Adipocyte (in vitro differentiated cells): Measurements from ENCODE around the gene HBB.

Source experiments
- DNase-seq: peaks from one replicate; pipeline ENCODE4 v3.0.0-alpha.2; 2015; ENCODE audit warnings: low read depth
- H3K27me3 ChIP-seq: replicated peaks from 2 replicates; pipeline ENCODE4 v1.7.0; 2013; ENCODE audit warnings: mild to moderate bottlenecking, low read length, moderate library complexity; ENCODE audit not compliant: control insufficient read depth, insufficient read depth
- H3K36me3 ChIP-seq: 2 replicates; pipeline ENCODE4 v1.7.0; 2013; ENCODE audit warnings: low read length, mild to moderate bottlenecking, moderate library complexity; ENCODE audit not compliant: control insufficient read depth, insufficient read depth, severe bottlenecking
- H3K4me1 ChIP-seq: 2 replicates; pipeline ENCODE4 v1.7.0; 2013; ENCODE audit warnings: mild to moderate bottlenecking, low read length, moderate library complexity; ENCODE audit not compliant: control insufficient read depth, insufficient read depth
- H3K4me3 ChIP-seq: 2 replicates; pipeline ENCODE4 v1.7.0; 2013; ENCODE audit warnings: mild to moderate bottlenecking, low read length, moderate library complexity
- H3K9ac ChIP-seq: 2 replicates; pipeline ENCODE4 v1.7.0; 2013; ENCODE audit warnings: mild to moderate bottlenecking, low read length, moderate library complexity
- H3K9me3 ChIP-seq: 2 replicates; pipeline ENCODE4 v1.7.0; 2013; ENCODE audit warnings: mild to moderate bottlenecking, low read length, moderate library complexity; ENCODE audit not compliant: control insufficient read depth

HBB gene

DNA sequence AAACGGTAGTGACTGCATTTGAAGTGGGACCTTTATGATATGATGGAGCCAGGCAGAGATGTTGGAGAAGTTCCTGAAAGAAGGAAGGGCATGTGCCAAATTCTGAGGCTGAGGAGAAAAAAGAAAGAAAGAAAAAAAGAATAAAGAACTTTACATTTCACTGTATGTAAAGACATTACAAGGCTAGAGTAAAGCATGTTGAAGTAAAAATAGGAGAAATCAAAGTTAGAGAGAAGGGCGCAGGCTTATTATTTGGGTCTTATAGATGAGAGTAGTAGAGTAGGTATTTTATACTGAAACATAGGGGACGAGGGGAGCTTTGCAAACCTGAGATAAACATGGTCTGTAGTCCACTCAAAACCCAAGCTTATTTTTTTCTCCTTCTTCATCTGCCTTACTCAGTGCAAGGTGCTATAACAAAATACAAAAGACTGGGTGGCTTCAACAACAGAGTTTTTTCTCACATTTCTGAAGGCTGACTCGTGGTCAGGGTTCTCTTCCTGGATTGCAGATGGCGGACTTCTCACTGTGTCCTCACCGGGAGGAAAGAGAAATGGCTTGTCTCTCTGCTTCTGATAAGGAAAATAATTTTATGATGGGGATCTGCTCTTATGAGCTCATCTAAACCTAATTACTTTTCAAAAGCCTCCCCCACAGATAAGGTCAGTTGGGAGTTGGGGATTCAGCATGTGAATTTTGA, 20.1 kb upstream of the HBB start:
- DNase-seq, result no peak
- Histone ChIP-seq H3K9me3 (no peaks in the 10 kb centered on the region), H3K4me3 (no peak overlapping the region), H3K9ac (no peak overlapping the region), H3K4me1 (no peaks in the 10 kb centered on the region), H3K27me3 (peaks cover 6% of the 10 kb centered on the region), H3K36me3 (no peaks in the 10 kb centered on the region)

DNA sequence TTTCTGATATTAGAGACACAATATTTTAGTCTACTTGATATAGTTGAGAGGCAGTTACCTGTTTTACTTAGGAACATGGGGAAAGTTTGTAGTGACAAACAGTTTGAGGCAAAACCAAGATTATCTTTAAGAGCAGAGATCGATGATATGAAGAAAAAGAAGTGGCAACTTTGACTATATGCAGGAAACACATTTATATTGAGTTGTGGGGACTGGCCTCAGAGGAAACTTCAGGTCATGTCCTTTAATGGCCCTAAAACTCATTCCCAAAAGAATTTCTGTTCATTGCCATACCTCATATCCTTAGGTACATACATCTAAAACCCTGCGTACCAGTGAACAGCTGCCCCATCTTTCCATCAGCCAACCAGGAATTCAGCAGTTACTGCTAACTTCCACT, 18.3 kb upstream of the HBB start:
- no peaks in the 10 kb centered on the region for H3K9me3 ChIP-seq
- H3K9ac ChIP-seq, result no peak overlapping the region
- no peak overlapping the region for H3K4me3 ChIP-seq
- no peaks in the 10 kb centered on the region for H3K36me3 ChIP-seq
- peaks cover 5% of the 10 kb centered on the region for H3K27me3 ChIP-seq
- DNase-seq, result no peak
- H3K4me1 ChIP-seq, result no peaks in the 10 kb centered on the region

DNA sequence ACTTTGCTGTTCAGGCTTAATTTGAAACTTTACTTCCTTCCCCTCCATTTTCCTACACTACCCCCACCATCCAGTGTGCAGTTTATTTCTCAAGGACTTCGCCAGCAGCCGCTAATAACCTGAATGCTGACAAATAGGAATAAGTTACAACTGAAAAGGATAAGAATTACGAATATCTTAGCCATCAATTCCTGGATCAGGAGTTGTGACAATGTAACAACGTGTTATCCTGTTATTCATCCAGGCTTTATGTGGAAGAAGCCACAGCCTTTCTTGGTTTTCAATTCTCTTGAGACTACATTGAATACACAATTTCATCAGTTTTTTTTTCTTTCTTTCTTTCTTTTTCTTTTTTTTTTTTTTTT, 16.9 kb upstream of the HBB start:
- peaks cover 5% of the 10 kb centered on the region for H3K27me3 ChIP-seq
- no peaks in the 10 kb centered on the region for H3K4me1 ChIP-seq
- H3K36me3 ChIP-seq, result no peaks in the 10 kb centered on the region
- H3K9ac ChIP-seq, result no peak overlapping the region
- no peak for DNase-seq
- no peak overlapping the region for H3K4me3 ChIP-seq
- H3K9me3 ChIP-seq, result no peaks in the 10 kb centered on the region

DNA sequence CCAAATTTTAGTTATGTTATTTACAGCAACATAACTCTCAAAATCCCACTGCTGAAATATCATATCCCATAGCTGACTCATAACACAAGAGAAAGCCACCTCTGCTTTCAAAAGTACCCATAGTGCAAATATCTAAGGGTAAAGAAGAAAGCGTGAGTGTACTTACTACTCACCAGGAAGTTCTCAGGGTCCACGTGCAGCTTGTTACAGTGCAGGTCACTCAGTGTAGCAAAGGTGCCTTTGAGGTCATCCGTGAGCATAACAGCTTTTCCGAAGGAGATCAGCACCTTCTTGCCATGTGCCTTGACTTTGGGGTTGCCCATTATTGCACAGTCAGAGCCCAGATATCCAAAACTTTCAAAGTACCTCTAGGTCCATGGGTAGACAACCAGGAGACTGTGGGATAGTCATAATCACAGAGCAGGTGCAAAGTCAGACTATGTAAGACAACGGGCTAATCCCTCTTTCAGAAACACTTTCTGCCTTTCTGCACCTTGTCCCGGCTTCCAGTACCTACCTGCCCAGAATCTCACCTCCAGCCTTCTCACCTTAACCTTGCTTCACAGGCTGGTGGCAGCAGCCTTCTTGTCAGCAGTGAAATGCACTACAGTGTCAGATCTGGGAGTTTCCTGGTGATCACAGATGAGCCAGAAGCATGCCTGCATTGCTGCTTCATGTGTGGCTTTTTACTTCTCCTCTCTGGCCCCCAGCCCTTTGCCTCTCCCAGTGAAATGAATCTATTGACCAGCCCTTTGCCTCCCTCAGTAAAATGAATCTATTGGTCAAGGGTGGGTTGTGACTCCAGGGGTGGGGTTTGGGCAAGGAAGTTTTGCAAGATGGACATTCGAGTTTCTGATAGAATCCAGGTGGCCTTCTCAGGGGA, 16.3 kb upstream of the HBB start:
- DNase-seq, result peak; percentile 14
- peaks cover 5% of the 10 kb centered on the region for H3K27me3 ChIP-seq
- no peaks in the 10 kb centered on the region for H3K4me1 ChIP-seq
- no peak overlapping the region for H3K4me3 ChIP-seq
- no peaks in the 10 kb centered on the region for H3K36me3 ChIP-seq
- H3K9me3 ChIP-seq, result no peaks in the 10 kb centered on the region
- H3K9ac ChIP-seq, result no peak overlapping the region

DNA sequence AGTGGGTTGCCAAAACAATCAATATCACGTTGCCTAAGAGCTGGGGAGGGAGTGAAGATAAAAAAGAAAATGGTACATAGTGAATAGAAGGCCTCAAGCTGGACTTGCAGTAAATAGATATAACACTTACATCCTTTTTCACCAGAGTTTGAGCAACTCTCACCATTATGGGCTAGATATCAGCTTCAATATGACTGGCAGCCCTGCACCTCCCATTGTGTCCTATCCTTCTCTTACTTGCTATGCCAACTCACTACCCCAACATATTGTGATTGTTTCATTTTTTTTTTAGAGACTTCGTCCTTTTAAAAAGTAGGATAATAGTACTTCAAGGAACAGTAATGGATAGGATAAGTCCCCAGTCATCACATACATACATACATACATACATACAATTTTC, 15.3 kb upstream of the HBB start:
- no peaks in the 10 kb centered on the region for H3K36me3 ChIP-seq
- no peak for DNase-seq
- H3K9ac ChIP-seq, result no peak overlapping the region
- H3K9me3 ChIP-seq, result no peaks in the 10 kb centered on the region
- H3K4me3 ChIP-seq, result no peak overlapping the region
- H3K4me1 ChIP-seq, result no peaks in the 10 kb centered on the region
- H3K27me3 ChIP-seq, result peaks cover 5% of the 10 kb centered on the region

DNA sequence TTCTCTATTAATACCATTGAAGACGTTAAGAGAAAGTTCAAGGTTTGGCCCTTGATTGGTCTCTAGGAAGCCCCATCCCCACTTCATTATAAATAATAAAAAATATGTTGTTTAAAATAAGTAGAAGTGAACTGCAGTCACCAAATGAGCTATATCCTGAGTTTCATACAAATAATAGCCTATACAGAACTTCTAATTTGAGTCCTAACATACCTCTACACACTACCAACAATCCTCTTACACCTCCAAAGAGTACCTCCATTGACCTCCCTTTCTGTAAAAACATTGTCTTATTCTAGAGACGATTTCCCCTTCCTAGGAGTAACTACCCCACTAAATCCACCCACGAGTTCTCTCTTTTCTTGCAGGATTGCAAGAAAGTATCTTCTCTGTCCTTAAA, 14.6 kb upstream of the HBB start:
- Histone ChIP-seq H3K36me3 (no peaks in the 10 kb centered on the region), H3K9me3 (no peaks in the 10 kb centered on the region), H3K4me3 (no peak overlapping the region), H3K9ac (no peak overlapping the region), H3K27me3 (peaks cover 5% of the 10 kb centered on the region), H3K4me1 (no peaks in the 10 kb centered on the region)
- DNase-seq, result no peak

DNA sequence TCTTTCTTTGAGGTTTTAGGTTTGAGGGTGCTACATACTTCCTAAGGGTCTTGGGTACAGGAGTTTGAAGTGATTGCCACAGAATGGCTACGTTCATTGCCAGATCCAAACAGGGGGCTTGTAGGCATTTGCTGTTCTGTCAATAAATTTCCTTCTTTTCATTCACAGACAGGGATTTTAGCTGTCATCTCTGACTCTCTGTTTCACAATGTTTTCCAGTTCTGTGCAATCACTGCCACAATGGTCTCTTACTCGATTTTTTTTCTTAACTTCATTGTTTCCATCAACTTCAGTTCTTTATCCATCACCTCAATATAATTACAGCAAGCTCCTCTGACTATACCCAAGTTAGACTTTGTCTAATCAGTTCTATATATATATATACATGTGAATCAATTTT, 13.6 kb upstream of the HBB start:
- Histone ChIP-seq H3K9ac (no peak overlapping the region), H3K4me3 (no peak overlapping the region), H3K27me3 (peaks cover 5% of the 10 kb centered on the region), H3K4me1 (no peaks in the 10 kb centered on the region), H3K9me3 (no peaks in the 10 kb centered on the region), H3K36me3 (no peaks in the 10 kb centered on the region)
- DNase-seq, result no peak

DNA sequence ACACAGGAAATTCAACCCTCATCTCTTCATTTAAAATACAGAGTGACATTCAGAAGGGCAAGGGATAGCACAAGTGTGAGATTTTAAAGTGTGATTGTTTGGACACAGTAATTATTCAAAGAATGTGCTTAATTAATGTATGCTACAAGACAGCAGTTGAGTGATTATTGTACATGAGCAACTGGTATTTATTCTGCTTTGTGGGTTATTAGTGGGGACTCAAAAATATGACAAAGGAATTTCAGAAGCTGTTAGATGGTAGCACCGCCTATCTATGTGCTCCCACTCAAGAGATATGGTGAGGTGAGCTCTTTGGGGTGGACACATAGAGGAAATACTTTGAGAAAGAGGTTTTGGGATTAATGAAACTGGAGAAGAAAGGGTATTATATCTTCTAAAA, 13.2 kb upstream of the HBB start:
- peaks cover 5% of the 10 kb centered on the region for H3K27me3 ChIP-seq
- no peak overlapping the region for H3K9ac ChIP-seq
- no peaks in the 10 kb centered on the region for H3K36me3 ChIP-seq
- H3K4me1 ChIP-seq, result no peaks in the 10 kb centered on the region
- no peaks in the 10 kb centered on the region for H3K9me3 ChIP-seq
- no peak overlapping the region for H3K4me3 ChIP-seq
- DNase-seq, result no peak

DNA sequence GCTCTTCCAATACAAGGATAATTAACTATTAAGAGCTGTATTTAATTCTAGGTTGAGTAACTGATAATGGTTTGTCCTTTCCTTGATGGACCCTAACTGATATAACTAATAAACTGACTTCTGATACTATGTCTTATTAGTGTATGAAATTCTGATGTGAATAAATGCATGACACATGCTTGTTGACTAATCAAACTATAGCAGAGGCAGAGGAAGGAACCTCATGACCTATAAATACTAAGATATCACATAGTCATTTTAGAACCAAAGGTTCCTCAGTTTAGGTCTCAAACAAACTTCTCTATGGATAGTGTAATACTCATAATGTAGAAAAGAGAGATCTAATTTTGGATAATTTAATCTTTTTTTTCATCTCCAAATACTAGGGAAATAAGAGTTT, 12.2 kb upstream of the HBB start:
- Histone ChIP-seq H3K4me1 (no peaks in the 10 kb centered on the region), H3K9me3 (no peaks in the 10 kb centered on the region)
- DNase-seq, result no peak

DNA sequence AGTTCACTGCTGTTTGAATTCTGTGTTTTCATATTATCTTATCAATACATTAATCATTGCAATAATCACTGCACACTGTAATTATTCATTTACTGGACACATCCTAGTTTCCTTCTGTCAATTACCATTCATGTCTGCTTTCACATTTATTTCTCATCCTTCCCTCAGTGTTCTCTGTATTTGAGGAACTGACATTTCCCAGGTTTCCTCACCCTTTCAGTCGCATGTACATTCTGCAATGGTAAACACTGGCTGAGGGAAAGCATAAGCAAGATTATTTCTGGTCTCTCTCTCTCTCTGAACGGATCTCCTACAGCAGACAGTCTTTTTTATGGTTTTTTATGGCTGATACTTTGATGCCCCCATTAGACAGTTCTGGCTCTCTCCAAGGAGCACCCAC, 11.6 kb upstream of the HBB start:
- H3K27me3 ChIP-seq, result no peaks in the 10 kb centered on the region
- DNase-seq, result no peak

More for the DNA sequence above, 12.2 kb upstream of the HBB start:
- no peak overlapping the region for H3K9ac ChIP-seq
- no peak overlapping the region for H3K4me3 ChIP-seq
- H3K36me3 ChIP-seq, result no peaks in the 10 kb centered on the region
- H3K27me3 ChIP-seq, result no peaks in the 10 kb centered on the region

DNA sequence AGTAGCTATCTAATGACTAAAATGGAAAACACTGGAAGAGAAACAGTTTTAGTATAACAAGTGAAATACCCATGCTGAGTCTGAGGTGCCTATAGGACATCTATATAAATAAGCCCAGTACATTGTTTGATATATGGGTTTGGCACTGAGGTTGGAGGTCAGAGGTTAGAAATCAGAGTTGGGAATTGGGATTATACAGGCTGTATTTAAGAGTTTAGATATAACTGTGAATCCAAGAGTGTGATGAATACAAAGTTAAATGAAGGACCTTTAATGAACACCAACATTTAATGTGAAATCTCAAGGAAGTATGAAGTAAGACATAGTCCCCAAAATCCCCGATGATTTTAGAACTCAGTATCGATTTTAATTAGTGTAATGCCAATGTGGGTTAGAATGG, 10.5 kb upstream of the HBB start:
- DNase-seq, result no peak
- no peaks in the 10 kb centered on the region for H3K4me1 ChIP-seq
- no peak overlapping the region for H3K4me3 ChIP-seq
- no peaks in the 10 kb centered on the region for H3K9me3 ChIP-seq
- no peak overlapping the region for H3K9ac ChIP-seq
- no peaks in the 10 kb centered on the region for H3K27me3 ChIP-seq
- no peaks in the 10 kb centered on the region for H3K36me3 ChIP-seq

More for the DNA sequence above, 11.6 kb upstream of the HBB start:
- H3K4me1 ChIP-seq, result no peaks in the 10 kb centered on the region
- H3K36me3 ChIP-seq, result no peaks in the 10 kb centered on the region
- H3K4me3 ChIP-seq, result no peak overlapping the region
- H3K9ac ChIP-seq, result no peak overlapping the region
- H3K9me3 ChIP-seq, result no peaks in the 10 kb centered on the region
